Measurements from ENCODE around the gene ZBTB38.

Gene ZBTB38

DNA sequence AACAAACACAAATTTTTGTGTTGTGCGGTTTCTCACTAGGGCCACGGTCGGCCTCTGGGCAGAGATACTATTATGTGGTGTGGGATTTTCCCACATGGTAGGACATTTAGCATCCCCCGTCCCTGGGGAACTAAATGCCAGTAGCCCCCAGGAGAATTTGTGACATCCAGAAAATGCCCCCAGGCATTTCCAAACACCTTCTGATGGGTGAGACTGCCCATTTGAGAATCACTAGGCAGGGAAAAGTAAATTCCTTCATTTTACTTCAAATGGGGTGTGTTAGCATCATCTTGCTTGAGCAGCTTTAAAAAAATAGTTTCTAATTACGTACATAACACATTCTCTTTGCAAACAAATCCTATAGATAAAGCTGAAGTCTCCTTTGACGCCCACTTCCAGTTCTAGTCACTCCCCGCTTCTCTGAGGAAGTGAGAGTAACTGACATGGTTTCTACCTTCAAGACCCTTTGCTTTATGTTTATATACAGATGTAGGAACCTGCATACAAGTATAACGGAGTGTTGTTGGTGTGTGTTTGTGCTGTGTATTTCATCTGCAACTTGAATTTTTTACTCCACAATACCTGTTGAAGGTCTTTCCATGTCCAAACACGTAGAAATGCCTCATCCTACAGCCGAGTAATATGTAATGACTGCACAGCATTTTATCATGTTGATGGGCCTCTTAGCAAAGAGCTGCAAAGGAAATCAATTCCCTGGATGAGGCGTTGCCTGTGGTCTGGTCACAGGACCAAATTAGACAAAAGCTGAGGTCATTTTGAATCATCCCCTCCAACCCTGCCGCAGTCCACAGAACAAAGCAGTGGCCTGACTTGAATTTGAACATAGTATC, 31.4 kb upstream of the ZBTB38 start:
- in situ Hi-C loops (cut with MboI; ENCODE audit: low sequenced_read_pairs), result no loop called here

DNA sequence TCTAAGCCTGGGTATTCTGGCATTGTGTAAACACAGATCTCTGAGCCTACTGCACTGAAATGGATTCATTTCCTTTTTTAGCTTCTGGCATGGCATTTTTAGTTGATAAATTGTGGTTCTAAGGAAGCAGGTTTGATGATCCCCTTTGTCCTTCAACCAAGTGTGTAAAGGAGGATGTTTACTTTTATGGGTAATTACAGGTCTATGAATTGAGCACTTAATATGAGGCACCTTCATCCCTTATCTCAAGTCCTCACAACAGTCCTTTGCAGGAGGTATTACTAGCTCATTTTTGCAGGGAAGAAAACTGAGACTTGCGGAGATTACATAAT, 30.8 kb upstream of the ZBTB38 start:
- in situ Hi-C loops (cut with MboI; ENCODE audit: low sequenced_read_pairs), result no loop called here

DNA sequence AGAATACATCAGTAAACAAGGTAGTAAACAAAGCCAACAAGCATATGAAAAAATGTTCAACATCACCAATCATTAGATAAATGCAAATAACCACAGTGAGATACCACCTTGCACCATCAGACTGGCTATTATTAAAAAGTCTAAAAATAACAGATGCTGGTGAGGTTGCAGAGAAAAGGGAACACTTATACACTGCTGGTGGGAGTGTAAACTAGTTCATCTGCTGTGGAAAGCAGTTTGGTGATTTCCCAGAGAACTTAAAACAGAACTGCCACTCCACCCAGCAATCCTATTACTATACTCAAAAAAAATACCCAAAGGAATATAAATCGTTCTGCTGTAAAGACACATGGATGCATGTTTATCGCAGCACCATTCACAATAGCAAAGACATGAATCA, 30.3 kb upstream of the ZBTB38 start:
- in situ Hi-C loops (cut with MboI; ENCODE audit: low sequenced_read_pairs), result no loop called here

DNA sequence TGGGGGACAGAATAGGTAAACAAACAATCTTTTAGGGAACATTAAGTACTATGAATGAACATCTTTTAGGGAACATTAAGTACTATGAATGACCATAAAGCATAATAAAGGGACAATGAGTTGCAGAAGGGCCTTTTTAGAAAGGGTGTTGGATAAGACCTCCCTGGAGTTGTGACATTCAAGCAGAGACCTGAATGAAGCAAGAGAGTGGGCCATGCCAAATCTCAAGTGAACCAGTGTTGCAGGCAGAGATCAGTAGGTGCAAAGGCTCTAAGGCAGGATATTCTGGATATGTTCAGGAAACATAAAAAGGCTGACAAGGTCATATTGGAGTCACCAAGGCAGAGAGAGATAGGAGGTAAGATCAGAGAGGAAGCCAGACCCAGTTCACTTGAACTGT, 29.4 kb upstream of the ZBTB38 start:
- in situ Hi-C loops (cut with MboI; ENCODE audit: low sequenced_read_pairs), result no loop called here

DNA sequence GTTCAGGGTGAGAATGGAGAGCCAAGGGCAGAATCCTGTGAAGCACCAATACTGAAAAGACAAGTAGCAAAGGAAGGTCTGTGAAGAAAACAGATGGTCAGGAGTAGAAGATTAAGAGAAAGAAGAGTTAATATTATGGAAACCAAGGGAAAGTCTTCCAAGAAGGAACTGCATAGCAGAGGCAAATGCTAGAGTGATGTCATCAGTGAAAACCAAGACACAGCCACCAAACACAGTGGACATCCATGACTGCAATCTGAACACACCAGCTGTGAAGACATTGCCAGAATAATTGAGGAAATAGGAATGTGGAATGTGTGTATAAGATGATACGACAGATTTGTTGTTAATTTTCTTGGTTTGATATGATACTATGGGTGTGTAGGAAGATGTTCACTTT, 26.8 kb upstream of the ZBTB38 start:
- in situ Hi-C loops (cut with MboI; ENCODE audit: low sequenced_read_pairs), result no loop called here

DNA sequence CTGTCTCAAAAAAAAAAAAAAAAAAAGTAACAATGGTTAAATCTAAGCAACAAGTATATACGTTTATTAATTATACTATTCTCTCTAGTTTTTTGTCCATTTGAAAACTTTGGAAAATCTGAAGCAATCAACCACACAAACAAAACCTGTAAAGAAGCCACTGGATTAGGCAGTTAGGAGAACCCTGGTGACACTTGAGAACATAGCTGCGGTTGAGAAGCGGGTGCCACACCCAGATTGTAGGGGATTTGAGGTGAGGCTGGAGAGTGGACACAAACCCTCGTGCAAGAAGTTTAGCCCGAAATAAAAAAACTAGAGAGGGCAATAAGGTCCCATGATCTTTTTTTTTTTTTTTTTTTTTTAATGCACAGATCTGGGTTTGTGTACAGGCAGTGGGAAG, 25.9 kb upstream of the ZBTB38 start:
- in situ Hi-C loops (cut with MboI; ENCODE audit: low sequenced_read_pairs), result no loop called here

DNA sequence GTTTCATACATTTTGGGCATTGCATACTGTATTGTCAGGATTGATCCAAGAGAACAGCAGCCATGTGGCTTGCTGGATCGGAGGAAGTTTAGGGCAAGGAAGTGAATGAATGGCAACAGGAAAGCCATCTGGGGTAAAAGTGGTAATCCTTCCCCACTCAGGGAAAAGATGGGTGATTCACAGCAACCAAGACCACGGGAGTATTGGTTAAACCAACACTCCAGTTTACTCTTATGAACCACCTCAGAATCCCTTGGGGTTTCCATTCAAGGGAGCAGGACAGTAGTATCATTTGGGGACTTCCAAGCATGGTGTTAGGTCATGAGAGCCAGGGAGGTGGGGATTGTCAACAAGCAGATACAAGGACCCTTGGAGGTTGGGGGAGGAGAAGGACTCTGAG, 25.2 kb upstream of the ZBTB38 start:
- in situ Hi-C loops (cut with MboI; ENCODE audit: low sequenced_read_pairs), result no loop called here

DNA sequence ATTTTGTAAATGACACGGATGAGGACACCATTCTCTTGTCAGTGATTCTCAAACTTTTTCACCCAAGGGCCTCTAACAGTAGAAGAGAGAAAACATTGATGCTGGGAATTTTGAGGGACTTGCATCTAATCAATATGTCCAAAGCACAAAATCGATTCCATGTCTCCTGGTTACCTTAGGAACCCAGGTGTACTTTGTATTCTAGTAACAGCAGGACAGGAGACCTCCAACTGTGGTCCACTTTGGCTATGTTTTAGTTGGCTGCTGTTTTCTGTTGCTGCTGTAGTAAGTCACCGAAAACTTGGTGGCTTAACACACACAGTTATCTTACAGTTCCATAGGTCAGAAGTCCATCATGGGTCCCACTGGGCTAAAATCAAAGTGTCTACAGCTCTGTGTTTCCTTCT, 24.4 kb upstream of the ZBTB38 start:
- in situ Hi-C loops (cut with MboI; ENCODE audit: low sequenced_read_pairs), result no loop called here

DNA sequence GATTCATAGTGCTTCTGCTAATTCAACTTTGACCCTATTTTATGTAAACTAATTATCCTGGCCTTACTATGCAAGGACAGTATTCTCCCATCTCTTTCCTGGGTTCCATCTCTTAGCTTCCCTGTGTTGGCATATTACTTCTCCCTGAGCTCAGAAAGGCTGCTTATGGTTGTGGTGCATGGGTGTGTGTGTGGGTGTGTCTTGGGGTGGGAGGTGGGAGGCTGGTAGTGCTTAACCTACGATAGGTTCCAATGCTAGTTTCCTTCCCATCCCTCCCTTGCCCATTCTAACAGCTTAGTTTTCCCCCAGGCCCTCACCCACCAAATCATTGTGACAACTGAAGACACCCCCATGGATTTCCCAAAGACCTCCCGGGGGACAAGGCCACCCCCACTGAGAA, 22.8 kb upstream of the ZBTB38 start:
- in situ Hi-C loops (cut with MboI; ENCODE audit: low sequenced_read_pairs), result no loop called here

DNA sequence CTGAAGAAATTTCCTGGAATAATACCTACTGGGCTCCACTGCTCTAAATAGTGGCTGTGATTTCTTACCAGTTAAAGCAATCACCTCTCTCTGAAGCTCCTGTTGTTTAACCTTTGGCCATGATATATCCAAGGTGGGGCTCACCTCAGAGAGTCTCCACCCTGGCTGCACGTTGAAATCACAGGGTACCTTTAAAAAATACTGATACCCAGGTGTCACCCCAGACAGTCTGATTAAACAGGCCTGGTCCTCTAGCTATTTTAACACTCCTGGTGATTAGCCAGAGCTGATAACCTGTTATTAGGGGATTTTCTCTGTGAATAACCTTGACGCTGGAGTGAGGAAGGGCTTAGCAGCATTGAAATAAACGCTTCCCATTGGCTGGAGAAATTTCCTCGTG, 22.3 kb upstream of the ZBTB38 start:
- in situ Hi-C loops (cut with MboI; ENCODE audit: low sequenced_read_pairs), result no loop called here

DNA sequence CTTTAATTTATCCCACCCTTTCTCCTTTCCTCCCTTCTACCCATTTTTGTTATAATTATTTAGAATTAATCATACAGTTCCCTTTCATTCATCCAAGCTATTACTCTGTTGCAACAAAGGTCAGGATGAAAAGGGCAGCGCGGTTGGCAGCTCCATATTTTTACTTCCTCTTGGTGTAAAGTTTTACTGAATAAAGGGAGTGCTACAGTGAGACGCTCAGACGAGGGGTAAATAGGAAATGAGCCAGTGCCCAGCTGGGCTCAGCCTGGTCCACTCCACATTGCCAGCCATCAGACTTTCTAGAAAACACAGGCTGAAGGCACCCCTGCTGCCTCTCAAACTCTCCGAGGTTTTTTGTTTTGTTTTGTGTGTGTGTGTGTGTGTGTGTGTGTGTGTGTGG, 21.9 kb upstream of the ZBTB38 start:
- in situ Hi-C loops (cut with MboI; ENCODE audit: low sequenced_read_pairs), result no loop called here

DNA sequence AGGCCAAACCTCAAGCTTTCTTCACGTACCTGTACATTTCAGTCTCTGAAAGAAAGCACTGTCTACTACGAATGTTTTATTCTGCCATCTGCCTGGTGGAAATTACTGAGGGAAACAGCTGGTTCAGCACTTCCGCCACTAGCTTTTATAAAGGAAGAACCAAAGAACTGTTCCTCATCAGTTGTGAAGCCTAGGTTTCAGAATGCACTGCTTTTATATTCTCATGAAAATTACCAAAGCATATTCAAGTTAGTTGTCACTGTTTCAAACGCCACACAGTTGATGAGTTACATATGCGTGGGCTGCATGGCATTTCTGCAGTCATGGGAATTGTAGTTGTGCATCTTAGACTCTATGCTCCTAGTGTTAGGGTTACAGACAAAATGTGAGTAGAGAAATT, 21.5 kb upstream of the ZBTB38 start:
- in situ Hi-C loops (cut with MboI; ENCODE audit: low sequenced_read_pairs), result no loop called here

DNA sequence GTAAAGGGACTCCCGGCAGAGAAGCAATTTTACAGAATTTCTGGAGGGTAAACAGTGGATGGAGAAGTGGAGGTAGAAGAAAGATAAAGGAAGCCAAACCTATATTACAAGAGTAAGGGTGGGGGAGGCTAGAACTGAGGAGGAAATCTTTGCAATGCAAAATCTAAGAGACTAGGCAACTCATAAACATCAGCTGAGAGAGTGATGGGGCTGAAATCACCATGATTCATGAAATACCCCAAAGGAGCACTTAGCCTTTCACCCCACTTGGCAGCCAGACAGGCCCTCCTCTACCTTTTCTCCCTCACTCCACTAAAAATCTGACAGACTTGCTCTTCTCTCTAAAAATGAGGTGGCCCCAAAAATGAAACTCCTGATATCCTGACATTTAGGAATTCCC, 19.5 kb upstream of the ZBTB38 start:
- in situ Hi-C loops (cut with MboI; ENCODE audit: low sequenced_read_pairs), result no loop called here

DNA sequence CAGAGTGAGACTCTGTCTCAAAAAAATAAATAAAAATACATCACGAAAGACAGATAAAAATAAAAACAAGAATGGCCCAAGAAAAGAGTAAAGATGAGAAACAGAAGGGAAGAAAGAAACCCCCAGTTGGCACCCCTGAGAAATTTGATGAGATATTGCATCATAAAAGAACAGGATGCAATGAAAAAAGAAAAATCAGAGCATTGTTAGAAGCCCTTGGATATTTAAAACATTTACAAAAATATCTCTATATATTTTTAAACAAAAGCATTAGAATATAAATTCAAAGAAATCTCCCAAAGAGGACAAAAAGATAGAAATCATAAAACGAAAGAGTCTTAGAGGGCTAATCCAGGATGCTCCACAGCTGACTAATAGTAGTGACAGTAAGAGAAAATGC, 18.6 kb upstream of the ZBTB38 start:
- in situ Hi-C loops (cut with MboI; ENCODE audit: low sequenced_read_pairs), result no loop called here

DNA sequence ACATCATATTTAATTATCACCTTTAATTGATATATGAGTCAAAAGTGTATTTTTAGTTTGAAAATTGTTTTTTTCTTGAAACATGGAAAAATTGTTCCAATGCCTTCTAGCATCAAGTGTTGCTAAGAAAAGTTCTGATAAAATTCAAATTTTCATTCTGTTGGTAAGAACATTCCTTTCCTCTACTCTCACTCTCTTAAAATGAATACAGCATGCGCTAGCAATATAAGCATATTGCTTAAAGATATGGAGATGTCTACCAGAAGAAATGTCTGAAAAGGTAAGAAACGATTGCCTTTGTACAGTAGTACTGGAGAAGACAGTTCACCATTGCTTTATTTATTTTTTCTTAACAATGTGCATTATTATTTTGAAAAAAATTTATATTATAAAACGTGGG, 17.6 kb upstream of the ZBTB38 start:
- in situ Hi-C loops (cut with MboI; ENCODE audit: low sequenced_read_pairs), result no loop called here

DNA sequence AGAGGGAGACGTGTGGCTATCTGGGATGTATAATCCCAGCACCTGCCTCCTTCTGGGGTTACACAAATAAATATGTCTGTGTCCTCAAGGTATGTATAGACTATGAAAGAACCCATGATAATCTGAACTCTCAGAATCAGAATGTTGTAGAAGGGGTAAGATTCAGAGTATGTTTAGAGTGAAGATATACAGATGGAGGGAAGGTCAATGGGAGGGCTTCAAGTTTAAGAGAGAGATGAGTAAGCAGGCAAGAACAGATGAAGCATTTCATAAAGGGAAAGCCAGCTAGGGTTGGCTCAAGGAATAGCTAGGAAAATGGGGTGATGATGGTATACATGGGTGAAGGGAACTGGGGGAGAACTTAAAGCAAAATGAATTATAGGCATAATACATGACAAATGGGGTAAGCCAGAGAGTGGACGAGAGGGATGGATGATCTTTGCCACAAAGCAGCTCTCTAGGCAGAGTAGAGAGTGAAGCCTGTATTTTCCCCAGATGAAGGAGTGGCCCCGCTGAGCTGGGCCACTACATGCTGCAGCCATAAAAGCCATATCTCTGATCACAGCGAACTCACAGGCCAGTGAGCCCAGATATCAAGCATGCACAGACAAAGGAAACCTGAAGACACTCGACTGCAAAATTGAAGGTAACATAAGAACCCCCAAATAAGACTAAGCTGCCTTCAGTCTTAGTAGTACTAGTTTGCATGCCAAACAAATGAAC, 15.9 kb upstream of the ZBTB38 start:
- in situ Hi-C loops (cut with MboI; ENCODE audit: low sequenced_read_pairs), result no loop called here

DNA sequence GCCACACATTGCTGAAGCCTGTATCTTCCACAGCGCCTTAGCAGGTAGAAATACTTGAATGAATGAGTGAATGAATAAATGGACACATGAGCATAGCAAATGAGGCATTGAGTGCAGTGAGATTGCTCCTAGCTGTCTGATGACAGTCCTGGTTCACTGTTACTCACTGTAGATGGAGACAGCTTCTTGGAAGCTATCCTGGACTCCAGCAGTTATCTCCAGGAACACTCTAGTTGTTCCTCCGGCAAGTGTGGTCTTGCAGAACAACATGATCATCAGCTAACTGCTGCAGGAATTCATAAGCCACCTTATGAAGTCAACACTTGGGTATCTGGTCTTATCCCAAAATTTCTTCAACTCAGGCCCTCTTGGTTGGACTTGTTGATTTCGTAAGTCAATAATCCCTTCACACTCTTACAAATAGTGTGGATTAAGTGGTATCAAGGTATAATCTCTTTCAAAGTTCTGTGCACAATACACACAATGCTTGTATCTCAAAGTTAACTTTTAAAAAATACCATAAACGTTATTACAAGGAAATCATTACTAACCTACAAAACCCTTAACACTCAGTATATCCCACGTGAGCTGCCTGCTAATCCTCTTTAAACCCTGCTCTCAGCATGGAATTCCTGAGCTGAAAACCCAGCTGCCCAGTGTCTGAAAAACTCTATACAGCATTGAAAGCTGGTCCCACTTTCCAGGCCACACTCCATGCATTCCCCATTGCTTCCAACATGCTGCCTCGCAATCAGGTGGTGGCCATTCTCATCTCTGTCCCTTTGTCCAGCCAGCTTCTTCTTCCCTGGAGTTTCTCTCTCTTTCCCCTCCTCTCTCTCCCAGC, 14.4 kb upstream of the ZBTB38 start:
- in situ Hi-C loops (cut with MboI; ENCODE audit: low sequenced_read_pairs), result no loop called here

DNA sequence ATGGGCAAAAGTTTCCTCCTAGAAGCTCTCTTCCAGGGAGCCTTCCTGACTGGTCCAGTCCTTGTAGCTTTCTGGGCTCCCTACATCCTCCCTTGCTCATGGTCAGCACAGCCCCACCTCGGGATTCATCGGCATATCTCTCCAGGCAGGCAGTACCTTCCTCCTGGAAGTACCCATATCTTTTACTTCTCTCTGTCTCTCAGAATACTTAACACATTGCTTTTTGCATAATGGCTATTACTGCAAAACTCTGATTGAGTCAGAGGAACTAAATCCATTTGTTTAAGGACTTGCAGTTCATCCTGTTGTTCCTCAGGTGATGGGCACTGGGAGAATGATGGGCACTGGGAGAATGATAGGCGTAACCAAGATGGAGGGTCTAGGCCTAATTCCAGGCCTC, 13.8 kb upstream of the ZBTB38 start:
- in situ Hi-C loops (cut with MboI; ENCODE audit: low sequenced_read_pairs), result no loop called here

DNA sequence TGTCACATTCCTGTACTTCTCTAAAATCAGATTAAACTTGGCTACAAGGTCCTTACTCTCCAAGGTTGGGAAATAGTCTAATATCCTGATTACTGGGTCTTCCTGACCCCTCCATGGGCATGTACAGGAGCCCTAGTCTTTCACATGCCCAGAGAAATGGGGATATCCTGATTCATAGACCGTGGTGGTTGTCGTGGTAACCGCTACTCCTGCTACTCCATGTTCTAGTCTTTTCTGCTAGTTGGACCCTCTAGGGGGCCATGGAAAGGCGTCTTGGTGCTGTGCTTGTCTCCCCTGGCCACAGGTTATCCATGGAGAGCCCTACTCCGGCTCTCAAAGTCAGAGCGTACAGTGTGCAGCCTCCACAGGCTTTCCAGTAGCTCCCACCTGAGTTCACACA, 13.1 kb upstream of the ZBTB38 start:
- in situ Hi-C loops (cut with MboI; ENCODE audit: low sequenced_read_pairs), result no loop called here

DNA sequence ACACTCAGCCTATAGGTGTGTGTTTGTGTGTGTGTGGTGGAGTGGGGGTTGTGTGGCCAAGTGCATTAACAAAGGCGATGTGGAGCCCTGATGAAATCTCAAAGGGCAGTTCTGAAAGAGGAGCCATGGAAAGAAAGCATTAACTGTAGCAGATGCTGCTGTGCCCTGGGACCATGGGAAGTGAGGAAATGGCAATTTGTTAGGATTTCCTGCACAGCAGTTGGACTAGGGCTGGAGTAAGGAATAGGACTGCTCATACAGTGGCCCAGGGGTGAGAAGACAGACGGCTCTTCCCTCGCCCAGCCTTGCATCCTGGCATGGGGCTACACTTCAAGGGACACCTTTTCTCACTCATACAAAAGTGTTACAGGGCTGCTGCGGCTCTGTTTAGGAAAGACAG, 12.3 kb upstream of the ZBTB38 start:
- in situ Hi-C loops (cut with MboI; ENCODE audit: low sequenced_read_pairs), result no loop called here

DNA sequence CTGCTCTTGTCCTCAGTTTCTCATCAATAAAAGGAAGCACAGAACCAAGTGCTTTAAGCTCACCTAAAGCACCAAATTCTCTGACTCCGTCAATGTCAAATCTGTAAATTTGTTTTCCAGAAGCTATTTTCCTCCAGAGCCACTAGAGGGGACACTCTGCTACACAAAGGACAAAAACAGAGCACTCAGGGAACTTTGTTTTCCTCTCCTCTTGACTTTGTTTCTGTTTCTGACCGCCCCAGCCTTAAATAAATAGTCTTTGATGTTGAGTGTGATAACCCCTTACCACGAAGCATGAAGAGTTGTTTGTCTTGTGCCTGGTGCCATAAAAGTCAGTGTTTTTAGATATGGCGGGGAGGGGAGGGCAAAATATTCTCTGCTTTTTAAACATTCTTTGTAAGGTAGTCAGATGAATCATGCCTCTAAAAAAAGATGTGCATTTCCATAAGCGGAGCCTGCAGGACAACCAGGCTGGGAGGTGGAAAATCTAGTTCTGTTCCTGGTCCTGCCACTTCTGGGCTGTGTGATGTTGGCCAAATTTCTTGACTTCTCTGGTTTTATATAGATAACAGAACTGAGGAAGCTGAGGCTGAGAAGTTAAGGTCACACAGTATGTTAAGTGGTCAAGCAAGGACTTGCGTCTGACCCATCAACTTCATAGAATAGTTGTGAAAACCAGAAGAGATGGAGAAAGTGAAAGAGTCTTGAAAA, 7.3 kb upstream of the ZBTB38 start:
- in situ Hi-C loops (cut with MboI; ENCODE audit: low sequenced_read_pairs), result no loop called here

Data from HL-60/S4 (cell line).